CD4-positive, alpha-beta T cell treated with Interleukin-15 for 1 hour (primary cell): ENCODE results near the gene OLFM1.
"Not testable (repeated sequence)": the region's sequence is repeated elsewhere in the genome, so short reads cannot be mapped to it uniquely, and the experiment has no call there.

Experiments used
- DNase-seq: peaks from one replicate; pipeline ENCODE4 v3.0.0-alpha.2; 2020

OLFM1 gene

GRCh38 chr9:135156525-135157510 lies 69.3 kb downstream of the OLFM1 start:
- DNase-seq, result no peak

DNA sequence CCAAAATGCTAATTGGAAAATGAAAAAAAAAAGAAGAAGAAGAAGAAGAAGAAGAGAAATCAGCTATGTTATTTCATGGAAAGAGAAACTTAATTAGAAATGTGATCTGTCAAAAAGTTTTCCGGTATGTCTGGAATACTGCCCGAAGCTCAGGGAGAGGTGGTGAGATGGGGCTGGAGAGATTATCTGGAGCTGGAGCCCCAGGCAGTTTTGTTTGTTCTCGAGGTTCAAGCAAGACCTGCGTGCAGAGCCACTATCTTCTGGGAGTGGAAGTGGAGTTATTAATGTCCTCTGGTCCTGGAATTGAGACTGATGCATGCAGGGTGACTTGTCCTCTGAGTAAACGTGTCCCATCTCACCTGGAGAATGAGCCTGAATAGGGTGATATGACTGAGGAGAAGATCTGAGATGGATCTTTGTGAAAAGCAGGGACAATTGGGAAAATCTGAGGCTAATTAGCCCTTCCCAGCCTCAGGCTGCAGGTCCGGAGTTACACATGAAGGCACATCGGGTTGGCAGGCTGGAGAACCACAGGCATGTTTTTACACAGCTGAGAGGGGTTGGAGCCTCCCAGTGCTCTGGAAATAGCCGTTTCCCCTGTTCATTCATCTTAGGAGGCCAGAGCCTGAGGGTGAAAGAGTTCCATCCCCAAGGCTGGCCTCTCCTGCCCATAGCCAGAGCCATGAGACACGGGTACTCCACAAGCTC lies 70.5 kb downstream of the OLFM1 start:
- no peak for DNase-seq

DNA sequence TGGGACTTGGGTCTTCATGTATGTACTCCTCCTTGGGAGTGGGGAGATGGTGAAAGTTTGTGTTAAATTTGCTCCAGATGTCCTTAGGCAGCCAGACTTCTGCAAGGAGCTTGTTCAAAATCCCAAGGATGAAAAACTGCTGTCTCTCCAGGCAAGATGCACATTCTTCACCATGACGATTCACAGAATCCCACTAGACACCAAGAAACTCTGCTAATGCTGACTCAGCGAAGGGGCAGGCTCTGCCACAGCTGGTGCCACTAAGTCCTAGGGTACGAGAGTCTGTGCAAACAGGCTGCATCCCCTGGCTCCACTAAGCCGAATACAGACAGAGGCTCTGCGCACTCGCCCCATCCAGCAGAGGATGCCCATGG lies 71.1 kb downstream of the OLFM1 start:
- DNase-seq, result no peak

DNA sequence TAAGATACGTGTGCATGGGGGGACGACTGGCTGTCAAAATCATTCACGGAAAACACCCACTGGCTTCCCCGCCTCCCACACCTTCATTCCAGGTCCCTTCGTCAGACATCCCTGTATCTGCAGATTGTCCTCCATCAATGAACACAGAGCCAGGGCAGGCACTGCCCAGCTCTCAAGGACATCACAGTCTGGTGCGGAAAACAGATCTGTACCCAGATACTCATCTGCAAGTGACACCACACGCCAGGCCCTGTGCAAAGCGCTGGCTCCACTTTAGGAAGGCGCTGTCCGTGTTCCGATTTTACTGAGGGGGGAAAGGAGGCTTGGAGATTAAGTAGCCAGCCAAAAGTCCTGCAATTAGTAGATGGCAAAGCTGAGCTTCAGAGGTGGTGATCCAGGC lies 72.3 kb downstream of the OLFM1 start:
- no peak for DNase-seq

DNA sequence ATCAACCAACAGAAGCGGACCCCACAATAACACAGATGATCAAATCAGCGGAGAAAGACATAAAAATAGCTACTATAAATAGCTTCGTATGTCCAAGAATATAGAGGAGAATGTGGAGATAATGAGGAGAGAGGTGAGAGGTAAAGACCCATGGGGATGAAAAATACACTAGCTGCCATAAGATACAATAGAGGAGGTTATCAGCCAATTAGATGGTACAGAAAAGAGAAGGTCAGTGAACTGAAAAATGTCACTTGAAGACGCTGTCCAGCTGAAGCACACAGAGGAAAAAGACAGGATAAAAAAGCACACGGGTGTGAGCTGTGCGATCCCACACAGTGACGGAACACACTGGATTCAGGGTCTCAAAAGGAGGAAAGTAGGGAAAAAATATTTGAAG lies 73.4 kb downstream of the OLFM1 start:
- DNase-seq, result no peak

GRCh38 chr9:135162599-135162998 lies 75.1 kb downstream of the OLFM1 start:
- DNase-seq, result not testable (repeated sequence)

- DNase-seq, result no peak
These were observed 75.7 kb downstream of the OLFM1 start for GRCh38 chr9:135163023-135163780.

GRCh38 chr9:135164036-135164435 lies 76.6 kb downstream of the OLFM1 start:
- DNase-seq, result no peak

DNA sequence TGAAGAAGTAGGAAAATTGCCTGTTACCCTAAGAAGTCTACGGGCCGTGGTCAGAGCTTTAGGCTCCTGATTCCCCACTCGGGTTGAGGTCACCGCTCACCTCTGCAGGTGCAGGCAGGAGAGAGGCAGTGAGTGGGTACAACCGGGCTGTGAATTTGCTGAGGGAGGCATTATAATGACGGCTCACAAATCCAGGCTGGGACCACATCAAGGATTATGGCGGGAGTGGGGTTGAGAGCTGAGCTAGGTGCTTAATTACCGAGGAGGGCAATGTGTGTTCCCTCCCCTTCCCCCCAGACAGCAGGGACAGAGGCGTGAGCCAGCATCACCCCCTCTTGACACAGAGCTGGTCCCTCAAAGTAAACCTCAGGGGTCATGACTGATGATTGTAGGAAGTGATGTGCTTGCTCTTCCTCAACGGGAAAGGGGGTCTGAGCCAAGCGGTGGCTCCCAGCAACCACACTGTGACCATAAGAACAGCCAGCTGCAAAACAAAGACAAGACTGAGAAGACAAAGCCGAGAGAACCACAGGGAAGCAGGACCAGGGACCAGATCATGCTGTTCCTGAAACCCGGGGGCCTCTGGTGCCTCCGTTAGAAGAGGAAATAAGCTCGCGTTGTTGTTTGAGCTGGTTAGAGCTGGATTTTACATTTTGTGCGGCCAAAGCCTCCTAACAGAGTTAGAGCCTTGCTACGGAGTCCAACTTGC lies 77.7 kb downstream of the OLFM1 start:
- DNase-seq, result no peak

DNA sequence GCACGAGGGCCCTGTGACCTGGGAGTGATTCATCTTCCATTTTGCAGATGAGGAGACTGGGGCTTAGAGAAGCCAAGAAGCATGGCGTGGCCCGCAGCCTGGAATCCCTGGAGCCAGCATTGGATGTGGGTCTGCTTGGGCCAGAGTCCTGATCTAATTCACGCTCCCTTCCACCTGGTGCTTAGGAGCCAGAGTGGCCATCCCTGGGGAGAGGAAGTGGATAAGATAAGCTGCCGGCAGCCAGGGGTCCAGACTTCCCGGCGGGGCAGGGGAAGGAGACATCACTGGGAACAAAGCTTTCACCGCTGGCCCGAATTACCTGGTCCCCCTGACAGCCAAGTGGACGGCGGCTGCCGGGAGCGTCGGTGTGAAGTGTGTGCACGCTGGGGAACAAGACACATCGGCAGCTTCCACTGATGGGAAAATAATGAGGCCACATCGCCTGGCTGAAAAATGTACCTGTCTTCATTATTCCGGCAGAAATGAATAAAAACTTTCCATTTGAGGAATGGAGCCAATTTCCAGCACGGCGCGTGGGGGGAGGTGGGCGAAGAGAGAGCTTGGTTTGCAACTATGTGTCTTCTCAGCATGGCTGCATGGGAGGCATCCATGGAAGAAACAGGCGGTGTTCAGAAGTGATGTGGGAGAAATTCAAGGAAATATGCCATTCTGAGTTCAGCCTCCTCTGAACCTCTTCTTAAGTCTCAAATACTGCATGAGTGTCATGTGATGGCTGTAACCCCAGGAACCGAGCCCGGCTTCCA lies 78.5 kb downstream of the OLFM1 start:
- no peak for DNase-seq

DNA sequence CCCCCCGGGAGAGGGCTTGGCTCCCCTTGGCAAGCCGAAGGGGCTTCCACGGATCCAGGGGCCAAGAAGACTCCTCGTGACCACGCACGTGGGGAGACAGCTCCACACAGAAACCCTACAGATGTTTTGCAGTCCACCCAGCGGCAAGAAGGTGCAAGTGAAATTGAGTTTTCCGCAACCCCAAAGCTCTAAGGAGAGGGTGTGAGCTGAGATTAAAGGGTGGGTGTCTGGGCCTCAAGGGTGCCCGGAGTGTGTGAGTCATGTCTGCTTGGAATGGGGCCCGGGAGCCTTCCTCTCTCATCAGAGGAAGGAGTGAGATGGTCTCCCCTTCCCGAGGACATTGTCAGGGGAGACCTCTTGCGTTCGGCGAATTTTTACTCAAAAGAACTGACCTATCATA lies 79.1 kb downstream of the OLFM1 start:
- DNase-seq, result no peak

DNA sequence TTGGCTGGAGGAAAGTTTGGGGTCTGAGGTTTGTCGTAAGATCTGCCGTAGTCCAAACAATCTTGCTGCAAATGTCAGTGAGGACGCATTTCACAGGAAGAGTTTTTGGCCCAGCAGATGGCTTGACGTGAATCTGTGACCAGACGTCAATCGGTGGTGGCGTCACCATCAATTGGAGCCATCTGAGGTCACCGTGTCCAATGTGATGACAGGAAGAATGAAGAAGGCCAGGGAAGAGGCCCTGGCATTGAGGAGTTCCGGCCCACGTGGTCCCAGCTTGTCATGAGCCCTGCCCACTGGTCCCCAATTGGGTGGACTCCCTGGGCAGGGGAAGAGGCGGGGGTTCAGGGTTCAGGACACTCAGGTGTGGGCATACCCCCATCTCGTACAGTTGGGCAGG lies 79.9 kb downstream of the OLFM1 start:
- DNase-seq, result no peak

GRCh38 chr9:135167849-135168655 lies 80.6 kb downstream of the OLFM1 start:
- no peak for DNase-seq

DNA sequence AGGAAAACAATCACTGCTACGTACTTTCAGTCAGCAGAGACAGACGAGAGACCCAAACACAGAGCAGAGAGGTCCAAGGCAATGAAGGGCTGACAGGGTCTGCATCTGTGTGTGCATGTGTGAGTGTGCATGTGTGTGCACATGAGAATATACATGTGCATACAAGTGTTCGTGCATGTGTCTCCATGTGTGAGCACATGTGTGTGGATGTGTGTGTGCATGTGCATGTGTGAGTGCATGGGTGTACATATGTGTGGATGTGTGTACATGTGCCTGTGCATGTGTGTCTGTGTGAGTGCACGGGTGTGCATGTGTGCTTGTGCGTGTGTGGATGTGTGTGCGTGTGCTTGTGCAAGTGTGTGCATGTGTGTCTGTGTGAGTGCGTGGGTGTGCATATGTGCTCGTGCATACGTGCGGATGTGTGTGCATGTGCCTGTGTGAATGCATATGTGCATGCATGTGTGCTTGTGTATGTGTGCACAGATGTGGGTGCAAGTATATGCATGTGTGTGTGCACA lies 82.3 kb downstream of the OLFM1 start:
- DNase-seq, result no peak

GRCh38 chr9:135170535-135170934 lies 83.1 kb downstream of the OLFM1 start:
- no peak for DNase-seq
